H9 (cell line): ENCODE measurements around the gene GTF2F2. TPM values are rescaled to one million over a fixed set of nuclear protein-coding genes. Genes with fewer than 3 reads are reported as not detected.

Experiments used
- DNase-seq: peaks from one replicate; pipeline ENCODE4 v3.0.0-alpha.2; 2017
- H2AFZ ChIP-seq: one replicate; pipeline ENCODE4 v1.6.1; 2013; ENCODE audit warnings: mild to moderate bottlenecking, low read length, control low read depth, moderate library complexity
- H2AK5ac ChIP-seq: 2 replicates; pipeline ENCODE4 v1.6.1; 2013; ENCODE audit warnings: low read length, control low read depth, mixed read lengths; ENCODE audit not compliant: insufficient read length
- H2BK120ac ChIP-seq: one replicate; pipeline ENCODE4 v1.6.1; 2013; ENCODE audit warnings: low read depth, mild to moderate bottlenecking, low read length, control low read depth, inconsistent platforms; ENCODE audit not compliant: poor library complexity, severe bottlenecking
- H2BK12ac ChIP-seq: 2 replicates; pipeline ENCODE4 v1.6.1; 2013; ENCODE audit warnings: low read length, control low read depth, mixed read lengths, low read depth; ENCODE audit not compliant: insufficient read length
- H2BK15ac ChIP-seq: 2 replicates; pipeline ENCODE4 v1.6.1; 2013; ENCODE audit warnings: low read depth, low read length, control low read depth
- H2BK20ac ChIP-seq: one replicate; pipeline ENCODE4 v1.6.1; 2013; ENCODE audit warnings: low read depth, mild to moderate bottlenecking, low read length, control low read depth, inconsistent platforms; ENCODE audit not compliant: poor library complexity, severe bottlenecking
- H2BK5ac ChIP-seq: 2 replicates; pipeline ENCODE4 v1.6.1; 2013; ENCODE audit warnings: low read length, control low read depth, mixed read lengths; ENCODE audit not compliant: insufficient read length
- H3K14ac ChIP-seq: 2 replicates; pipeline ENCODE4 v1.6.1; 2013; ENCODE audit warnings: low read length, control low read depth; ENCODE audit not compliant: insufficient read depth
- H3K18ac ChIP-seq: 2 replicates; pipeline ENCODE4 v1.6.1; 2013; ENCODE audit warnings: low read depth, mild to moderate bottlenecking, mixed read lengths, low read length, control low read depth; ENCODE audit not compliant: insufficient read length
- H3K23ac ChIP-seq: 2 replicates; pipeline ENCODE4 v1.6.1; 2013; ENCODE audit warnings: low read length, control low read depth, mixed read lengths, low read depth; ENCODE audit not compliant: insufficient read length
- H3K23me2 ChIP-seq: 2 replicates; pipeline ENCODE4 v1.6.1; 2013; ENCODE audit warnings: low read depth, mild to moderate bottlenecking, mixed read lengths, low read length, control low read depth; ENCODE audit not compliant: insufficient read length, poor library complexity, severe bottlenecking
- H3K27ac ChIP-seq: 2 replicates; pipeline ENCODE4 v1.5.1; 2013; ENCODE audit warnings: low read length, control low read depth, mixed read lengths, low read depth; ENCODE audit not compliant: insufficient read length
- H3K27me3 ChIP-seq: 2 replicates; pipeline ENCODE4 v1.6.1; 2013; ENCODE audit warnings: low read length, control low read depth, inconsistent platforms; ENCODE audit not compliant: insufficient read depth
- H3K4ac ChIP-seq: 2 replicates; pipeline ENCODE4 v1.6.1; 2013; ENCODE audit warnings: low read depth, mild to moderate bottlenecking, control low read depth, inconsistent platforms, low read length, moderate library complexity
- H3K4me1 ChIP-seq: 2 replicates; pipeline ENCODE4 v1.6.1; 2013; ENCODE audit warnings: low read length, control low read depth, inconsistent platforms; ENCODE audit not compliant: insufficient read depth
- H3K4me2 ChIP-seq: 2 replicates; pipeline ENCODE4 v1.6.1; 2013; ENCODE audit warnings: low read length, control low read depth, mixed read lengths; ENCODE audit not compliant: insufficient read length, insufficient read depth
- H3K56ac ChIP-seq: 2 replicates; pipeline ENCODE4 v1.6.1; 2013; ENCODE audit warnings: low read depth, mild to moderate bottlenecking, mixed read lengths, low read length, control low read depth; ENCODE audit not compliant: insufficient read length
- H3K79me1 ChIP-seq: 2 replicates; pipeline ENCODE4 v1.6.1; 2013; ENCODE audit warnings: low read depth, mild to moderate bottlenecking, moderate library complexity, low read length, control low read depth, inconsistent platforms; ENCODE audit not compliant: insufficient read depth, poor library complexity, severe bottlenecking
- H3K79me2 ChIP-seq: 2 replicates; pipeline ENCODE4 v1.6.1; 2013; ENCODE audit warnings: low read length, control low read depth, inconsistent platforms; ENCODE audit not compliant: insufficient read depth
- H3K9ac ChIP-seq: 2 replicates; pipeline ENCODE4 v1.6.1; 2013; ENCODE audit warnings: low read length, control low read depth, mixed read lengths; ENCODE audit not compliant: insufficient read length; ENCODE audit errors: extremely low read depth
- H3K9me3 ChIP-seq: one replicate; pipeline ENCODE4 v1.6.1; 2013; ENCODE audit warnings: low read depth, low read length, inconsistent platforms; ENCODE audit not compliant: control insufficient read depth
- H3T11ph ChIP-seq: one replicate; pipeline ENCODE4 v1.6.1; 2013; ENCODE audit warnings: mild to moderate bottlenecking, low read length, control low read depth, inconsistent platforms
- H4K20me1 ChIP-seq: one replicate; pipeline ENCODE4 v1.6.1; 2013; ENCODE audit not compliant: control insufficient read depth, insufficient read length, insufficient read depth
- H4K5ac ChIP-seq: 2 replicates; pipeline ENCODE4 v1.6.1; 2013; ENCODE audit warnings: low read depth, mild to moderate bottlenecking, mixed read lengths, low read length, control low read depth; ENCODE audit not compliant: insufficient read length
- H4K8ac ChIP-seq: replicated peaks from 2 replicates; pipeline ENCODE4 v1.6.1; 2013; ENCODE audit warnings: low read length, control low read depth, mixed read lengths, low read depth; ENCODE audit not compliant: insufficient read length
- H4K91ac ChIP-seq: 2 replicates; pipeline ENCODE4 v1.6.1; 2013; ENCODE audit warnings: low read depth, mild to moderate bottlenecking, moderate library complexity, mixed read lengths, low read length, control low read depth; ENCODE audit not compliant: insufficient read length
- H3K27ac Mint-ChIP-seq, 3 experiments: 2 replicates in 2 of 3; 3 replicates in 1 of 3; pipeline ENCODE4 v1.8.0; 2020 to 2021; ENCODE audit warnings: mixed read lengths in 3 of 3, mild to moderate bottlenecking in 1 of 3, moderate library complexity in 1 of 3
- H3K27me3 Mint-ChIP-seq: 2 replicates; pipeline ENCODE4 v1.8.0; 2021; ENCODE audit warnings: low read depth, mild to moderate bottlenecking, moderate library complexity, mixed read lengths
- H3K36me3 Mint-ChIP-seq, 3 experiments: 2 replicates in 2 of 3; 3 replicates in 1 of 3; pipeline ENCODE4 v1.8.0; 2020 to 2021; ENCODE audit warnings: low read depth in 3 of 3, mixed read lengths in 3 of 3; ENCODE audit not compliant: insufficient read depth in 1 of 3
- H3K4me1 Mint-ChIP-seq, 2 experiments: 2 replicates each; pipeline ENCODE4 v1.8.0; 2020; ENCODE audit warnings: mixed read lengths in 2 of 2
- H3K4me3 Mint-ChIP-seq, 2 experiments: 2 replicates in 1 of 2; 3 replicates in 1 of 2; pipeline ENCODE4 v1.8.0; 2020 to 2021; ENCODE audit warnings: mild to moderate bottlenecking in 2 of 2, mixed read lengths in 2 of 2, moderate library complexity in 1 of 2
- H3K9me3 Mint-ChIP-seq, 2 experiments: 2 replicates in 1 of 2; 3 replicates in 1 of 2; pipeline ENCODE4 v1.8.0; 2020; ENCODE audit warnings: mild to moderate bottlenecking in 2 of 2, mixed read lengths in 2 of 2, moderate library complexity in 1 of 2
- WGBS: extraction: QIAGEN DNeasy Blood & Tissue Kit; methylation state at CpG from one replicate; pipeline ENCODE4 v1.1.7; 2013; ENCODE audit warnings: missing lambda C conversion rate, low lambda C conversion rate, mixed read lengths; ENCODE audit not compliant: insufficient read length; ENCODE audit errors: extremely low coverage; 5-methylcytosine and 5-hydroxymethylcytosine counted together
- total RNA-seq: library from RNA; stranded (reverse); gene quantifications from 2 replicates; pipeline ENCODE4 v1.2.1, GENCODE V29; 2021
- TF ChIP-seq, protein P1 (sequence below): fragments of 200-600 bp; sonication (generic); conservative IDR thresholded peaks from 3 replicates; pipeline ENCODE4 v1.8.0; 2021; ENCODE audit warnings: antibody characterized with exemption, mild to moderate bottlenecking

Gene GTF2F2
- total RNA-seq, 1 experiment from 2014 or later = 29.6 TPM

GRCh38 chr13:45105895-45106294 is 14.4 kb upstream of the GTF2F2 start:
- Histone ChIP-seq H3K9me3 (no peaks in the 10 kb centered on the region), H4K8ac (no peak overlapping the region), H3K27me3 (no peaks in the 10 kb centered on the region), H2AK5ac (no peak overlapping the region), H2AFZ (no peak overlapping the region), H4K20me1 (no peaks in the 10 kb centered on the region), H4K91ac (no peak overlapping the region), H3T11ph (no peak overlapping the region), H3K27ac (no peak overlapping the region), H3K56ac (no peak overlapping the region), H3K9ac (no peak overlapping the region), H2BK5ac (no peak overlapping the region), H2BK120ac (peak overlapping the region; percentile 15), H3K23ac (no peak overlapping the region), H3K4me1 (peaks cover 4% of the 10 kb centered on the region; the same call in 1 of the 2 replicates), H4K5ac (no peak overlapping the region), H3K79me1 (no peaks in the 10 kb centered on the region), H3K18ac (no peak overlapping the region), H3K23me2 (no peaks in the 10 kb centered on the region), H3K79me2 (no peaks in the 10 kb centered on the region), H3K4ac (no peak overlapping the region), H3K14ac (no peak overlapping the region), H2BK12ac (no peak overlapping the region), H3K4me2 (no peak overlapping the region), H2BK15ac (no peak overlapping the region), H2BK20ac (no peak overlapping the region)
- no peak overlapping the region for H3K4me3 Mint-ChIP-seq
- no peaks in the 10 kb centered on the region for H3K36me3 Mint-ChIP-seq
- no peak overlapping the region for H3K27ac Mint-ChIP-seq
- no peak for DNase-seq
- no peaks in the 10 kb centered on the region for H3K27me3 Mint-ChIP-seq
- no peaks in the 10 kb centered on the region for H3K9me3 Mint-ChIP-seq
- WGBS = no CpG with 5 or more reads among the region's 5 CpGs
- peaks cover 45 to 57% of the 10 kb centered on the region in 2 experiments for H3K4me1 Mint-ChIP-seq
- TF ChIP-seq, protein P1, sequence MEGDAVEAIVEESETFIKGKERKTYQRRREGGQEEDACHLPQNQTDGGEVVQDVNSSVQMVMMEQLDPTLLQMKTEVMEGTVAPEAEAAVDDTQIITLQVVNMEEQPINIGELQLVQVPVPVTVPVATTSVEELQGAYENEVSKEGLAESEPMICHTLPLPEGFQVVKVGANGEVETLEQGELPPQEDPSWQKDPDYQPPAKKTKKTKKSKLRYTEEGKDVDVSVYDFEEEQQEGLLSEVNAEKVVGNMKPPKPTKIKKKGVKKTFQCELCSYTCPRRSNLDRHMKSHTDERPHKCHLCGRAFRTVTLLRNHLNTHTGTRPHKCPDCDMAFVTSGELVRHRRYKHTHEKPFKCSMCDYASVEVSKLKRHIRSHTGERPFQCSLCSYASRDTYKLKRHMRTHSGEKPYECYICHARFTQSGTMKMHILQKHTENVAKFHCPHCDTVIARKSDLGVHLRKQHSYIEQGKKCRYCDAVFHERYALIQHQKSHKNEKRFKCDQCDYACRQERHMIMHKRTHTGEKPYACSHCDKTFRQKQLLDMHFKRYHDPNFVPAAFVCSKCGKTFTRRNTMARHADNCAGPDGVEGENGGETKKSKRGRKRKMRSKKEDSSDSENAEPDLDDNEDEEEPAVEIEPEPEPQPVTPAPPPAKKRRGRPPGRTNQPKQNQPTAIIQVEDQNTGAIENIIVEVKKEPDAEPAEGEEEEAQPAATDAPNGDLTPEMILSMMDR = no peak
